ENCODE measurements around the gene GPR87.
A peak's percentile ranks its signal among the peaks of the same experiment; 100 is the strongest.

The GPR87 gene

GRCh38 chr3:151281671-151282324, 34.8 kb downstream of the GPR87 start:
- DNase-seq, result no peak

GRCh38 chr3:151278230-151278629, 38.4 kb downstream of the GPR87 start, which contains the start of gene P2RY14:
Gene P2RY14 (minus strand): TSS chr3:151278542. CDS start chr3:151214316, 64,226 bp downstream.
- peak; percentile 3 for DNase-seq

GRCh38 chr3:151276687-151277042, 40.0 kb downstream of the GPR87 start:
- peak; percentile 55 for DNase-seq

GRCh38 chr3:151276038-151276686, 40.5 kb downstream of the GPR87 start:
- DNase-seq, result no peak

GRCh38 chr3:151275091-151275490, 41.5 kb downstream of the GPR87 start:
- no peak for DNase-seq

GRCh38 chr3:151269631-151270030, 47.0 kb downstream of the GPR87 start:
- no peak for DNase-seq

GRCh38 chr3:151268267-151269235, 48.1 kb downstream of the GPR87 start:
- DNase-seq, result peak; percentile 45

- no peak for DNase-seq
Observed at GRCh38 chr3:151267066-151267465, 49.6 kb downstream of the GPR87 start.

- no peak for DNase-seq
Observed at GRCh38 chr3:151265866-151266265, 50.8 kb downstream of the GPR87 start.

- DNase-seq, result no peak
Observed at GRCh38 chr3:151265166-151265565, 51.5 kb downstream of the GPR87 start.

GRCh38 chr3:151264605-151265004, 52.0 kb downstream of the GPR87 start:
- no peak for DNase-seq

- DNase-seq, result no peak
Observed at GRCh38 chr3:151262871-151263525, 53.6 kb downstream of the GPR87 start.

GRCh38 chr3:151259664-151260063, 57.0 kb downstream of the GPR87 start:
- no peak for DNase-seq

GRCh38 chr3:151256749-151257148, 59.9 kb downstream of the GPR87 start:
- no peak for DNase-seq

- DNase-seq, result no peak
Observed at GRCh38 chr3:151248772-151249337, 67.8 kb downstream of the GPR87 start.

All from central memory CD4-positive, alpha-beta T cell (primary cell).